Upper lobe of left lung (tissue), 4 donors: ENCODE measurements around the gene OR2W1.

ENCODE experiments used
- CTCF ChIP-seq, 6 experiments: fragments of 450-650 bp in 4 of 6; fragments of 200-600 bp in 2 of 6; sonication (generic) in 2 of 6; IDR thresholded peaks; one replicate each; pipeline ENCODE4 v1.5.1; 2016 to 2019; ENCODE audit warnings: antibody characterized with exemption in 6 of 6
- EP300 ChIP-seq, 4 donors: sonication (generic); formaldehyde crosslinking; IDR thresholded peaks; one replicate each; pipeline ENCODE4 v1.5.1; 2017; ENCODE audit warnings: antibody characterized with exemption in 4 of 4, control low read depth in 2 of 4
- POLR2A ChIP-seq, 4 donors: fragments of 450-650 bp; IDR thresholded peaks; one replicate each; pipeline ENCODE4 v1.5.1; 2016 to 2017; ENCODE audit warnings: antibody characterized with exemption in 4 of 4, mild to moderate bottlenecking in 2 of 4

- no peak for TF ChIP-seq POLR2A (IDR thresholded peaks at IDR 0.05)
- TF ChIP-seq EP300 (IDR thresholded peaks at IDR 0.05): no peak
- peak in 5 of 6 experiments; percentile 22 to 62 (median 40) for TF ChIP-seq CTCF (IDR thresholded peaks at IDR 0.05)
Observed at GRCh38 chr6:29071831-29072723, 27.1 kb upstream of the OR2W1 start.
